GM21515 (cell line): Measurements from ENCODE around the gene SULT2B1.
A peak's percentile ranks its signal among the peaks of the same experiment; 100 is the strongest.
"Not testable (repeated sequence)": the region's sequence is repeated elsewhere in the genome, so short reads cannot be mapped to it uniquely, and the experiment has no call there.

ENCODE experiments used
- ATAC-seq: cut with Tn5 transposase; IDR thresholded peaks from one replicate; pipeline ENCODE4 v1.9.1; 2021; ENCODE audit not compliant: unreplicated experiment

The SULT2B1 gene

DNA sequence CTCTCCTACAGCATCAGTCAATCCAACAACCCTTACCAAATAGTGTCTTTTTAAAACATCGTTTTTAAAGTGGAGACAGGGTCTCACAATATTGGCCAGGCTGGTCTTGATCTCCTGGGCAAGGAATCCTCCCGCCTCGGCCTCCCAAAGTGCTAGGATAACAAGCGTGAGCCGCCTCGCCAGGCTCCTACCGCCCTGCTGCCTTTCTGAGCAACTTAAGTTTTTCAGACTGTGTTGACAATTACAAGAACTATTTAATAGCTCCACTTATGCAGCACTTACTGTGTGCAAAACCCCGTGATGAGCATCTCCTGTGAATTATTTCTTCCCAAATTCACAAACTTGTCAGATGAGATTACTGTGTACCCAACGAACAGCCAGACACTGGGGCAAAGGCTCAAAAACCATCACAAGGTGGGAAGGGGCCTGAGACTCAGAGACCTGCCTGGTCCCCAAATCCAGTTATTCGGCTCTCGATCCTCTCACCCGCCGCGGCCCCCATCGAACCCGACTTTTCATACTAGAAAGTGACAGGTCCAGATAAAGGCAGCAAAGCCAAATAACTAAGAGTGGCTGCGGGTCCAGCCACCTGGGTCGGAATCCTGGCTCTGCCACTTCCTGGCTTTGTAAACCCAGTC lies 66.4 kb downstream of the SULT2B1 start:
- peak; percentile 1 for ATAC-seq

DNA sequence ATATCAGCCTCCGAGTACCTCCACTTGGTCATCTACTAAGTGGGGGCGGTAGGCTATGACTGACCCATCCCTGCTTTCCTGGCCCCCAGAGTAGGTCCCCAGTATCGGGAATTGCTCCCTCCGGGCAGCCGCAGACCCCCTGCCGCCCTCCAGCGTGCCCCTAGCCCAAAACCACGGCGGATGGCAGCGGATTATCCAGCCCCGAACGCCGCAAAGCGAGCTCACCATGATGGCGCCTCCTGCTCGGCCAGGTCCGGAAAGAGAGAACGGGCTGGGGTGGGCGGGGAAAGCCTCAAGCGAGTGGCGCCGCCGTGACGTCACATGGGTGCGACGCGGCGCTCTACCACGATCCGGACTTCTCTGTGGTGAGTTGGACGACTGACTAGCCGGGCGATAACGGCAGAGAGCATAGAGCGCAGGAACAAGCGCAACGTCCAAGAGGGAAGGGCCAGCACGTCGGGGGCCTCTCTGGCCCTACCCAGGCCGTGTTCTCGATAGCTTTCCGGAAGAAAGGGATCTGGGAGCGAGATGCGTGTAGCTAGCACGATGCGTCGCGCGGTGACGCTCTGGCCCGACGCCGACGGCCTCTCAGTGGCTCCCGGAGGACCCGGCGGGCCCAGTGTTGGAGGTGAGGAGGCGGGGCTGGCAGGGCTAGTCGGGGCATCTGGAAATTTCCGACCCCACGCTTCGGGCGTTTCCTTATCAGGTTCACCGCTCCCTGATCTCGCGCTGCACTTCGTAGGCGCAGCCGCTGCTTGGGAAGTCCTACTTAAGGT lies 67.1 kb downstream of the SULT2B1 start, which contains the start of the genes RPL18 and SPHK2:
Gene RPL18, minus strand, starts transcription at position 263 of the 776 bp plus-strand sequence. Its CDS starts 35 bp downstream, at position 228.
Gene SPHK2, plus strand, starts transcription at position 591 of the 776 bp plus-strand sequence. CDS start 1,009 bp downstream, outside the sequence.
- peak; percentile 80 for ATAC-seq

- ATAC-seq = peak; percentile 0
Measured at GRCh38 chr19:48619692-48620585, 68.0 kb downstream of the SULT2B1 start.

DNA sequence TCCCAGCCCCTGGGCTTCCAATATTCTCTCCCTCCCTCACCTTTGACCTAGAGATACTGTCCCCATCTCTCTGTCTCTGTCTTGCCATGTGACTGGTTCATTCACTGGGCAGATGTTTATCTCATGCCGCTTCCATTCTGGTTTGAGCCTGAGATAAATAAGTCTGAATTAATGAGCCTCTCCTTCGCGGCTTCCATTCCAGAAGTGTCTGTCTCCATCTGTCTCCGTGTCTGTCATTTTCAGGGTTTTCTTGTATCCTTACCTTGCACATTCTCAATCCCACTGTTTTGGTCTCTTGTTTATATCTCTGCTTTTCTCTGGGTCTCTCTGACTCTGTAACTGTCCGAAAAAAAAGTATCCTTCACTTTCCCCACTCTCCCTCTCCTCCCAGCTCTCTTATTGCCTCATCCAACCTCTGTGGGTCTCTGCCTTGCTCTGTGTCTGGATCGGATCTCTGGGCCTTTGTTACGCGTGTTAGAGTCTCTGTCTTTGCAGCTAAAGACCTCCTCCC lies 71.6 kb downstream of the SULT2B1 start:
- no peak for ATAC-seq

- ATAC-seq = peak; percentile 47
Measured at GRCh38 chr19:48624067-48624594, 72.2 kb downstream of the SULT2B1 start.

- ATAC-seq = no peak
Measured at GRCh38 chr19:48624791-48625723, 73.1 kb downstream of the SULT2B1 start.

GRCh38 chr19:48625891-48626327 lies 73.9 kb downstream of the SULT2B1 start:
- no peak for ATAC-seq

DNA sequence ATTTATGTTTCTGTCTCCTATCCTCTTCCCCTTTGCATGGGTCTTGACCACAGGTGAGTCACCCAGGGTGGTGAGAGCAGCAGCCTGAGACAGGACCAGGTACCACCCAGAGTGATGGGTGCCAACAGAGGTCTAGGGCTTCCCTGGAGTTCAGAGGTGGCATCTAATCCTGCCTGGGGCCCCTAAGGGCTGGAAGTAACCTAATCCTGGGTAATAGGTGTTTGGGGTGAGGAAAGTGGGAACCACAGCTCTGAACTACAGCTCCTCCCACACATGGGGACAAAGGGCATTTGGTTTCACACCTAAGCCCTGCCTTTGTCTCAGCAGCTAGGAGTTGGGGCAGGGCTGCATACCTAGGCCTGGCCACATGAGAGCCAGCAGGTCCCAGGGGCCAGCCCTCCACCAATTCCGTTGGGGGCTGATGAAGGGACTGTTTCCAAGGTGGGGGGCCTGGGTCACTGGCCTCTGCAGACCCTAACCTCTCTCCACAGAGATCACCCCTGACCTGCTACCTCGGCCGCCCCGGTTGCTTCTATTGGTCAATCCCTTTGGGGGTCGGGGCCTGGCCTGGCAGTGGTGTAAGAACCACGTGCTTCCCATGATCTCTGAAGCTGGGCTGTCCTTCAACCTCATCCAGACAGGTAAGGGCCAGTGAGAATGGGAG lies 75.4 kb downstream of the SULT2B1 start:
- no peak for ATAC-seq

- no peak for ATAC-seq
Measured at GRCh38 chr19:48627865-48628314, 75.9 kb downstream of the SULT2B1 start.

- ATAC-seq = no peak
Measured at GRCh38 chr19:48628486-48629296, 76.7 kb downstream of the SULT2B1 start.

DNA sequence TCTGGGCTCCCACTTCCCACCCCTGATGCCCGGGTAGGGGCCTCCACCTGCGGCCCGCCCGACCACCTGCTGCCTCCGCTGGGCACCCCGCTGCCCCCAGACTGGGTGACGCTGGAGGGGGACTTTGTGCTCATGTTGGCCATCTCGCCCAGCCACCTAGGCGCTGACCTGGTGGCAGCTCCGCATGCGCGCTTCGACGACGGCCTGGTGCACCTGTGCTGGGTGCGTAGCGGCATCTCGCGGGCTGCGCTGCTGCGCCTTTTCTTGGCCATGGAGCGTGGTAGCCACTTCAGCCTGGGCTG lies 77.3 kb downstream of the SULT2B1 start:
- ATAC-seq = no peak

DNA sequence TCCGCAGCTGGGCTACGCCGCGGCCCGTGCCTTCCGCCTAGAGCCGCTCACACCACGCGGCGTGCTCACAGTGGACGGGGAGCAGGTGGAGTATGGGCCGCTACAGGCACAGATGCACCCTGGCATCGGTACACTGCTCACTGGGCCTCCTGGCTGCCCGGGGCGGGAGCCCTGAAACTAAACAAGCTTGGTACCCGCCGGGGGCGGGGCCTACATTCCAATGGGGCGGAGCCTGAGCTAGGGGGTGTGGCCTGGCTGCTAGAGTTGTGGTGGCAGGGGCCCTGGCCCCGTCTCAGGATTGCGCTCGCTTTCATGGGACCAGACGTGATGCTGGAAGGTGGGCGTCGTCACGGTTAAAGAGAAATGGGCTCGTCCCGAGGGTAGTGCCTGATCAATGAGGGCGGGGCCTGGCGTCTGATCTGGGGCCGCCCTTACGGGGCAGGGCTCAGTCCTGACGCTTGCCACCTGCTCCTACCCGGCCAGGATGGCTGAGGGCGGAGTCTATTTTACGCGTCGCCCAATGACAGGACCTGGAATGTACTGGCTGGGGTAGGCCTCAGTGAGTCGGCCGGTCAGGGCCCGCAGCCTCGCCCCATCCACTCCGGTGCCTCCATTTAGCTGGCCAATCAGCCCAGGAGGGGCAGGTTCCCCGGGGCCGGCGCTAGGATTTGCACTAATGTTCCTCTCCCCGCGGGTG lies 77.8 kb downstream of the SULT2B1 start:
- no peak for ATAC-seq

- ATAC-seq = no peak
Measured at GRCh38 chr19:48630296-48631063, 78.5 kb downstream of the SULT2B1 start.

DNA sequence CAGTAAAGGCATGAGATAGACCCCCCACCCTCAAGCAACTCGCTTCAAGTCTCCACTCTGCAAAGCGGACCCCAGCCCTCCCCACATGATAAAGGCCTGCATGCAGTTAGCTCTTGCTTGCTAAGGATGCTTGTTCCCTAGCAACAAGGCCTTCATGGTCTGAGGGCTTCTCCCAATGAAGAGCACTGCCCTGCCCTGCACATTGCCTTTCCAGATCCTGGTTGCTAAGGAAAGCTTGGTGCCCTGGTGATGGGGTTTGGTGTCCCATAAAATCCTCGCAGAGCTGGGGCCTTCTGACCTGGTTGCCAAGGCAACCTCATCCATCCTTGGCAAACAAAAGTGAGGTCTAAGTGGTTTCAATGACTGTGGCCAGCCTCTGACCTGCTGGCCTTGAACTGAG lies 79.3 kb downstream of the SULT2B1 start:
- no peak for ATAC-seq

DNA sequence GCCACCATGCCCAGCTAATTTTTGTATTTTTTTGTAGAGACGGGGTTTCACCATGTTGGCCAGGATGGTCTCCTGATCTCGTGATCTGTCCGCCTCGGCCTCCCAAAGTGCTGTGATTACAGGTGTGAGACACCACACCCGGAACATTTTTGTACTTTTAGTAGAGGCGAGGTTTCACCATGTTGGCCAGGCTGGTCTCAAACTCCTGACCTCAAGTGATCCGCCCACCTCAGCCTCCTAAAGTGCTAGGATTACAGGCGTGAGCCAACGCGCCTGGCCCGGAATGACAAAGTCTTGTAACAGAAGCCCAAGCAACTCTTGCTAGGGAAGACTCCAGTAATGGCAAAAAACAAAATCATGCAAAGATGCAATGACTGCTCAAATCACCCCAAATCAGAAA lies 80.3 kb downstream of the SULT2B1 start:
- ATAC-seq = not testable (repeated sequence)

DNA sequence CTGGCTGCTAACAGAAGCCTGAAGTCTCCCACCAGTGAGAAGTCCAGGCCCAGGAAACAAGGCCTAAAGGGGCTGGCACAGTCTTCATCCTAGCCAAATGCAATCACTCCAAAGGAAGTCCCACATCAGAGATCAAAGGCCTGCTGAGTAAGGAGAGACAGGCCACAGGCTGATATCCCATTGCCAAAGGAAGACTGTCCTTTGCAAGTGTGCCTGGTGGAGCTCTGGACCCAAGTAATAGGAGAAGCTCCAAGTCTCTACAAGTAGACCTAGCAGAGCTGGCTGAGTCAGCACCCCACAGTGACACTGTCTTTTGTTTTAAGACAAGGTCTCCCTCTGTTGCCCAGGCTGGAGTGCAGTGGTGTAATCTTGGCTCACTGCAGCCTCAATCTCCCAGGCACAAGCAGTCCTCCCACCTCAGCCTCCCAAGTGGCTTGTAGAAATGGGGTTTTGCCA lies 80.7 kb downstream of the SULT2B1 start:
- no peak for ATAC-seq
